IMR-90 (cell line): ENCODE data around the gene ACHE. TPM values are rescaled to one million over a fixed set of nuclear protein-coding genes. Genes with fewer than 3 reads are reported as not detected.

Experiments
- ATAC-seq: fragments of 200-7000 bp; cut with Tn5 transposase; 2 replicates; pipeline ENCODE4 v1.9.1; 2020; ENCODE audit warnings: low read depth, mild to moderate bottlenecking, moderate library complexity
- BruUV-seq: library from RNA; stranded (reverse); fragments of 400-500 nt; replicated peaks from 2 replicates; lab custom pipeline; 2021; lab: Mats Ljungman, UMichigan
- CTCF ChIA-PET: fragments of 300-600 bp; formaldehyde crosslinking; extraction: SDS; loops from one replicate; lab custom pipeline; 2021; ENCODE audit warnings: antibody characterized with exemption; lab: Yijun Ruan, JAX
- POLR2A ChIA-PET: fragments of 300-600 bp; sonication (Branson Sonifier 250); formaldehyde crosslinking; loops from one replicate; lab custom pipeline; 2022; ENCODE audit warnings: antibody characterized with exemption; ENCODE audit not compliant: unreplicated experiment; lab: Charles Lee
- DNase-seq: peaks from one replicate; pipeline ENCODE4 v3.0.0; 2013
- H2AFZ ChIP-seq: replicated peaks from 2 replicates; pipeline ENCODE3; 2013; ENCODE audit warnings: low read length, mild to moderate bottlenecking; ENCODE audit not compliant: poor library complexity
- H2AK5ac ChIP-seq: 2 replicates; pipeline ENCODE4 v1.6.1; 2013; ENCODE audit warnings: low read depth, low read length, inconsistent platforms
- H2AK9ac ChIP-seq: replicated peaks from 2 replicates; pipeline ENCODE3; 2013; ENCODE audit warnings: mild to moderate bottlenecking, low read depth, low read length, moderate library complexity; ENCODE audit not compliant: poor library complexity
- H2BK120ac ChIP-seq: 2 replicates; pipeline ENCODE4 v1.6.1; 2013; ENCODE audit warnings: low read depth, low read length, inconsistent platforms
- H2BK15ac ChIP-seq: 3 replicates; pipeline ENCODE4 v1.6.1; 2013; ENCODE audit warnings: low read depth, low read length, inconsistent platforms
- H2BK20ac ChIP-seq: 2 replicates; pipeline ENCODE4 v1.6.1; 2013; ENCODE audit warnings: low read depth, mild to moderate bottlenecking, inconsistent platforms, low read length, moderate library complexity
- H2BK5ac ChIP-seq: 2 replicates; pipeline ENCODE4 v1.6.1; 2013; ENCODE audit warnings: mild to moderate bottlenecking, low read depth, low read length, inconsistent platforms; ENCODE audit not compliant: poor library complexity, severe bottlenecking
- H3K14ac ChIP-seq: replicated peaks from 2 replicates; pipeline ENCODE4 v1.6.1; 2013; ENCODE audit warnings: low read depth, low read length, inconsistent platforms
- H3K18ac ChIP-seq: 2 replicates; pipeline ENCODE4 v1.6.1; 2013; ENCODE audit warnings: low read depth, low read length, control low read depth
- H3K23ac ChIP-seq: 2 replicates; pipeline ENCODE4 v1.6.1; 2013; ENCODE audit warnings: low read depth, low read length, inconsistent platforms
- H3K27ac ChIP-seq: 2 replicates; pipeline ENCODE4 v1.5.1; 2013; ENCODE audit warnings: mild to moderate bottlenecking, control low read depth, low read length; ENCODE audit not compliant: insufficient read depth
- H3K27me3 ChIP-seq: 2 replicates; pipeline ENCODE4 v1.6.1; 2013; ENCODE audit warnings: low read length; ENCODE audit not compliant: control insufficient read depth, insufficient read depth
- H3K36me3 ChIP-seq: 2 replicates; pipeline ENCODE4 v1.6.1; 2013; ENCODE audit warnings: low read length, mixed read lengths; ENCODE audit not compliant: control insufficient read depth, insufficient read depth
- H3K4ac ChIP-seq: 2 replicates; pipeline ENCODE4 v1.6.1; 2013; ENCODE audit warnings: low read depth, low read length, inconsistent platforms
- H3K4me1 ChIP-seq: 2 replicates; pipeline ENCODE4 v1.6.1; 2013; ENCODE audit warnings: low read length, mixed read lengths; ENCODE audit not compliant: control insufficient read depth, insufficient read depth
- H3K4me2 ChIP-seq: 2 replicates; pipeline ENCODE4 v1.6.1; 2013; ENCODE audit warnings: low read depth, mild to moderate bottlenecking, control low read depth, low read length, moderate library complexity
- H3K4me3 ChIP-seq: 2 replicates; pipeline ENCODE4 v1.5.1; 2013; ENCODE audit warnings: low read depth, mild to moderate bottlenecking, control low read depth, low read length, moderate library complexity; ENCODE audit not compliant: insufficient read depth
- H3K56ac ChIP-seq: 2 replicates; pipeline ENCODE4 v1.6.1; 2013; ENCODE audit warnings: low read length, inconsistent platforms; ENCODE audit not compliant: insufficient read depth; ENCODE audit errors: extremely low read depth
- H3K79me1 ChIP-seq, 2 experiments: 2 replicates each; pipeline ENCODE4 v1.6.1; 2013; ENCODE audit warnings: low read length in 2 of 2, inconsistent platforms in 1 of 2, low read depth in 1 of 2
- H3K9ac ChIP-seq: 2 replicates; pipeline ENCODE4 v1.6.1; 2013; ENCODE audit warnings: low read depth, low read length, control low read depth
- H3K9me1 ChIP-seq: 2 replicates; pipeline ENCODE4 v1.6.1; 2013; ENCODE audit warnings: low read length, inconsistent platforms; ENCODE audit not compliant: insufficient read depth
- H3K9me3 ChIP-seq: 2 replicates; pipeline ENCODE4 v1.6.1; 2013; ENCODE audit warnings: low read length; ENCODE audit not compliant: control insufficient read depth, insufficient read depth
- H4K20me1 ChIP-seq: 2 replicates; pipeline ENCODE4 v1.6.1; 2013; ENCODE audit warnings: low read length, inconsistent platforms; ENCODE audit not compliant: insufficient read depth
- H4K5ac ChIP-seq: 2 replicates; pipeline ENCODE4 v1.6.1; 2013; ENCODE audit warnings: mild to moderate bottlenecking, low read depth, low read length, control low read depth
- H4K8ac ChIP-seq, 2 experiments: 2 replicates each; pipeline ENCODE4 v1.6.1; 2013; ENCODE audit warnings: low read depth in 2 of 2, low read length in 2 of 2, control low read depth in 1 of 2, inconsistent platforms in 1 of 2
- H4K91ac ChIP-seq: 2 replicates; pipeline ENCODE4 v1.6.1; 2013; ENCODE audit warnings: low read depth, low read length, inconsistent platforms; ENCODE audit not compliant: insufficient read depth
- BHLHE40 ChIP-seq: fragments of 150-350 bp; IDR thresholded peaks from 2 replicates; pipeline ENCODE4 v1.6.1; 2016; ENCODE audit warnings: mild to moderate bottlenecking, low read depth, low read length
- CEBPB ChIP-seq: IDR thresholded peaks from 2 replicates; pipeline ENCODE4 v1.6.1; 2012; ENCODE audit warnings: low read depth, low read length, improper control_type of control experiment
- MAFK ChIP-seq: IDR thresholded peaks from 2 replicates; pipeline ENCODE4 v1.6.1; 2012; ENCODE audit warnings: low read depth, low read length, improper control_type of control experiment
- MXI1 ChIP-seq: IDR thresholded peaks from 2 replicates; pipeline ENCODE4 v1.6.1; 2012; ENCODE audit warnings: low read depth, mild to moderate bottlenecking, low read length, moderate library complexity, borderline replicate concordance
- NFE2L2 ChIP-seq: fragments of 150-350 bp; IDR thresholded peaks from 2 replicates; pipeline ENCODE4 v1.6.1; 2016; ENCODE audit warnings: low read depth, mild to moderate bottlenecking, low read length
- RFX5 ChIP-seq: IDR thresholded peaks from 2 replicates; pipeline ENCODE4 v1.8.0; 2012; ENCODE audit warnings: low read depth, mild to moderate bottlenecking, low read length, moderate library complexity
- SMC3 ChIP-seq: fragments of 150-350 bp; IDR thresholded peaks from 2 replicates; pipeline ENCODE4 v1.6.1; 2016; ENCODE audit warnings: low read depth, mild to moderate bottlenecking, antibody characterized with exemption, low read length, moderate library complexity
- WGBS, 2 experiments: methylation state at CpG; one replicate each; pipeline versions ENCODE4 v1.1.5 to v1.1.7; 2013; ENCODE audit warnings: missing lambda C conversion rate in 2 of 2; ENCODE audit not compliant: insufficient read length in 1 of 2; ENCODE audit errors: extremely low coverage in 2 of 2; 5-methylcytosine and 5-hydroxymethylcytosine counted together
- dilution Hi-C: fragments of 300-500 bp; cut with HindIII; formaldehyde crosslinking; loops from one replicate; pipeline ENCODE4 v1.14.3; 2018; ENCODE audit warnings: low sequenced_read_pairs; ENCODE audit not compliant: unreplicated experiment
- in situ Hi-C: fragments of 300-500 bp; cut with MboI; formaldehyde crosslinking; loops from 3 replicates; pipeline ENCODE4 v1.14.3; 2019; ENCODE audit warnings: low sequenced_read_pairs, inconsistent platforms, mixed read lengths
- intact Hi-C: fragments of 100-400 bp; cut with micrococcal nuclease; formaldehyde crosslinking; loops from 2 replicates; pipeline ENCODE4 v1.10.0; 2022
- polyA plus RNA-seq, 3 experiments: library from polyadenylated mRNA; depleted of rRNA; stranded (reverse); fragments of >200 nt; gene quantifications; 2 replicates each; pipeline ENCODE4 v1.2.3, GENCODE V29; 2012; ENCODE audit warnings: low replicate concordance in 1 of 3
- total RNA-seq: library from RNA; depleted of rRNA; stranded (reverse); fragments of >200 nt; gene quantifications from 2 replicates; pipeline ENCODE4 v1.2.3, GENCODE V29; 2012
- TF ChIP-seq, protein P1 (sequence below): fragments of 150-350 bp; IDR thresholded peaks from 2 replicates; pipeline ENCODE4 v1.6.1; 2017; ENCODE audit warnings: mild to moderate bottlenecking, antibody characterized with exemption, low read length, low read depth

Gene ACHE
- total and polyA plus RNA-seq, 2 of the 4 experiments (the other 2 are of a cell fraction) = 0.41 TPM; not detected in 1

DNA sequence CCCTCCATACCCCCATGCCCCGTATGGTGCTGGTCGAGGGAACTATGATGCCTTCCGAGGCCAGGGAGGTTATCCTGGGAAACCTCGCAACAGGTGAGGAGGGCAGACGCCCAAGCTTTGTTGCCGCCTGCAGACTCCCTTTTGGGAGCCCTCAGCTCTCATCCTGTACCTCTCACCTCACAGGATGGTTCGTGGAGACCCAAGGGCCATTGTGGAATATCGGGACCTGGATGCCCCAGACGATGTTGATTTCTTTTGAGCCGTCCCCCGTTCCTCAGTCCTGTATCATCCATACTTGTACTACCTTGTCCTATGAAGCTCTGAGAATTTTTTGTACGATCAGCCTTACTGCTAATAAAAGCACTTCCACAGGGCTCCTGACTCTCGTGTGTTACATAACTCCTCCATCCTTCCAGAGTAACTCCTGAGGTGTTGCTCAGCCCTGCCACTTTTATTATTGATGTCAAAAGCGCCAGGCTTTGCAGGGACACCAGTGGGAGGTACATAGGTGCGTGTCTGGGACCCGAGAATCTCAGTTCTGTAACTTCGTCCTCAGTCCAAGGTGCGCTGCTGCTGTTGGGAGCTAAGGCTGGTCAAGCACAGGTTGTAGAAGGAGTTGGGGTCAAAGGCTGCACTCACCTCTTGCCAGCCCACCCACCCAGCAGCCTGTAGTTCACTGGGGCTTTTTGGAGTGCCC is 7.2 kb downstream of the ACHE start:
- Histone ChIP-seq H4K20me1 (peaks cover 15% of the 10 kb centered on the region; the same call in 1 of the 2 replicates), H4K91ac (no peak overlapping the region; the same call in 1 of the 2 replicates), H3K9ac (peak overlapping the region; percentile 89), H3K79me1 (peaks cover 20 to 48% of the 10 kb centered on the region in 2 experiments), H2BK20ac (no peak overlapping the region), H2AK9ac (peak overlapping the region; percentile 99), H3K36me3 (peaks cover 52% of the 10 kb centered on the region), H4K5ac (no peak overlapping the region), H2BK15ac (no peak overlapping the region), H4K8ac (no peak overlapping the region), H3K4me2 (peak overlapping the region; percentile 93), H3K9me1 (peaks cover 3% of the 10 kb centered on the region; the same call in 1 of the 2 replicates), H3K4me1 (peaks cover 16% of the 10 kb centered on the region), H3K14ac (peak overlapping the region; percentile 29; the same call in 1 of the 2 replicates), H3K4ac (peak overlapping the region; percentile 89; the same call in 1 of the 2 replicates), H2AFZ (no peak overlapping the region), H2BK5ac (no peak overlapping the region), H3K23ac (peak overlapping the region; percentile 28; the same call in 1 of the 2 replicates), H2AK5ac (0 out of 2 replicates have a peak overlapping the region, but pooled peaks have one; percentile 7), H3K18ac (no peak overlapping the region), H3K56ac (no peak overlapping the region), H3K9me3 (no peaks in the 10 kb centered on the region), H3K27me3 (no peaks in the 10 kb centered on the region), H3K4me3 (peak overlapping the region; percentile 83), H2BK120ac (no peak overlapping the region), H3K27ac (peak overlapping the region; percentile 88)
- intact Hi-C loops = no loop called here
- 70% methylated on average over 13 of the region's 18 CpGs; no CpG with 5 or more reads in 1 of the 2 experiments for WGBS, 2 experiments
- ChIA-PET CTCF (no interaction called here), POLR2A (interaction anchor here (1.1 kb wide), 1 partner anchor 14 kb away, joined by 4 read pairs; the partner anchor contains the start of gene SRRT)
- TF ChIP-seq CEBPB = no peak
- TF ChIP-seq RFX5 = no peak
- no peak for TF ChIP-seq SMC3
- no peak for TF ChIP-seq MXI1
- no peak for TF ChIP-seq BHLHE40
- TF ChIP-seq, protein P1, sequence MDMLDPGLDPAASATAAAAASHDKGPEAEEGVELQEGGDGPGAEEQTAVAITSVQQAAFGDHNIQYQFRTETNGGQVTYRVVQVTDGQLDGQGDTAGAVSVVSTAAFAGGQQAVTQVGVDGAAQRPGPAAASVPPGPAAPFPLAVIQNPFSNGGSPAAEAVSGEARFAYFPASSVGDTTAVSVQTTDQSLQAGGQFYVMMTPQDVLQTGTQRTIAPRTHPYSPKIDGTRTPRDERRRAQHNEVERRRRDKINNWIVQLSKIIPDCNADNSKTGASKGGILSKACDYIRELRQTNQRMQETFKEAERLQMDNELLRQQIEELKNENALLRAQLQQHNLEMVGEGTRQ = no peak
- TF ChIP-seq MAFK = no peak
- TF ChIP-seq NFE2L2 = no peak
- ATAC-seq (no peak), DNase-seq (no peak)
- BruUV-seq = no TSS peak
- in situ Hi-C loops = no loop called here
- dilution Hi-C loops = no loop called here
